Measurements from ENCODE around the gene PRKCZ.

Gene PRKCZ

GRCh38 chr1:2181752-2182151 is 131.5 kb downstream of the PRKCZ start:
- DNase-seq: no peak

GRCh38 chr1:2182376-2182775 is 132.2 kb downstream of the PRKCZ start:
- no peak for DNase-seq

GRCh38 chr1:2183937-2184334 is 133.7 kb downstream of the PRKCZ start:
- no peak for DNase-seq

GRCh38 chr1:2184531-2184930 is 134.3 kb downstream of the PRKCZ start:
- DNase-seq: no peak

- DNase-seq: no peak
Observed at GRCh38 chr1:2184934-2185333, 134.7 kb downstream of the PRKCZ start.

- DNase-seq: no peak
Observed at GRCh38 chr1:2185880-2186855, 136.0 kb downstream of the PRKCZ start.

GRCh38 chr1:2186901-2187300 is 136.7 kb downstream of the PRKCZ start:
- no peak for DNase-seq

- no peak for DNase-seq
Observed at GRCh38 chr1:2187619-2188018, 137.4 kb downstream of the PRKCZ start.

GRCh38 chr1:2188336-2188735 is 138.1 kb downstream of the PRKCZ start:
- no peak for DNase-seq

GRCh38 chr1:2189459-2190425 is 139.5 kb downstream of the PRKCZ start:
- DNase-seq: peak; percentile 87 to 89

- no peak for DNase-seq
Observed at GRCh38 chr1:2190491-2190976, 140.3 kb downstream of the PRKCZ start.

- no peak for DNase-seq
Observed at GRCh38 chr1:2192031-2192995, 142.1 kb downstream of the PRKCZ start.

GRCh38 chr1:2193514-2194281 is 143.5 kb downstream of the PRKCZ start:
- DNase-seq: no peak

GRCh38 chr1:2194319-2194897 is 144.2 kb downstream of the PRKCZ start, which contains the start of gene FAAP20:
FAAP20 (minus strand) TSS chr1:2194772; CDS start chr1:2194749, 23 bp downstream.
- peak; percentile 72 to 73 for DNase-seq

GRCh38 chr1:2194898-2195673 is 144.9 kb downstream of the PRKCZ start:
- peak; percentile 85 to 87 for DNase-seq

GRCh38 chr1:2195785-2196184 is 145.6 kb downstream of the PRKCZ start:
- DNase-seq: no peak

GRCh38 chr1:2196901-2197638 is 146.9 kb downstream of the PRKCZ start:
- DNase-seq: no peak

- DNase-seq: no peak
Observed at GRCh38 chr1:2197707-2198165, 147.5 kb downstream of the PRKCZ start.

- no peak for DNase-seq
Observed at GRCh38 chr1:2198571-2198970, 148.4 kb downstream of the PRKCZ start.
